HG03135 (cell line): ENCODE results near the gene MPDZ.

Source experiments
- ATAC-seq: cut with Tn5 transposase; IDR thresholded peaks from one replicate; pipeline ENCODE4 v1.9.1; 2021; ENCODE audit warnings: mild to moderate bottlenecking, moderate library complexity; ENCODE audit not compliant: unreplicated experiment

Gene MPDZ

DNA sequence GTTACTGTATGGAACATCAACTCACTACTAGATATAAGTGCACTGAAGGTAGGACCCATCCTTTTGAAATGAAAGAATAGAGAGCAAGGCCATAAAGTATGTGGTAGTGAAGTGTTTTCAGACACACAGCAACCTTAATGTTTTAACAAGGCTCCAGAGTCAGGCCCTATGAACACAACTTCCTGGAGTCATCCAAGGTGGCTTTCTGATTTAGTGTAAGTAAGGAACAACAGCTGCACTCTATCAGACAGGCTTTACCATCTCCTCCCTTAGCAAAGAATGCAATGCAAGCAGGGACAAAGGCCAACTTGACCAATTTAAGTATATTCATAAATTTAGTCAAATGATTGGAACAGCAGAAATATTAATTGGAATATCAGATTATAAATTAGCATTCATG is 90.1 kb downstream of the MPDZ start:
- no peak for ATAC-seq

- ATAC-seq: no peak
Measured at GRCh38 chr9:13186774-13187173, 92.7 kb downstream of the MPDZ start.

DNA sequence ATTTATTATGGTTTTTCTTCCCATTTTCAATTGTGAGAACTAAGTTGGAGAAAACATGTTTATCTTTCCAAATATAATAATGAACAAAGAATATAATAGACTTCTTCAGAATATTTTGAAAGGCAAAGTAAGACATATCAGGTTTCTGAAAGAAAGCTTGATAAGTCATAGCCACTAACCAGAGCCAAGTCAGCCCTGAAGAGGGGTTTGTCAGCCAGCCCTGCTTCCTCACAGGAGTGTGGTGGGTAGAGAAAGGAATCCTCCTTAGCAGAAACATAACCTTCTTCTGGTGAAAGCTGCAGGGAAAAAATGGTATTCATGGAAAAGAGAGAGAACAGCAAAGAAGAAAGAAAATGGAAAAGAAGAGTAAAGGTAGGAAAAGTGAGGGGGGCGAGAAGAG is 93.4 kb downstream of the MPDZ start:
- ATAC-seq: no peak

- no peak for ATAC-seq
Measured at GRCh38 chr9:13181652-13182051, 97.8 kb downstream of the MPDZ start.

DNA sequence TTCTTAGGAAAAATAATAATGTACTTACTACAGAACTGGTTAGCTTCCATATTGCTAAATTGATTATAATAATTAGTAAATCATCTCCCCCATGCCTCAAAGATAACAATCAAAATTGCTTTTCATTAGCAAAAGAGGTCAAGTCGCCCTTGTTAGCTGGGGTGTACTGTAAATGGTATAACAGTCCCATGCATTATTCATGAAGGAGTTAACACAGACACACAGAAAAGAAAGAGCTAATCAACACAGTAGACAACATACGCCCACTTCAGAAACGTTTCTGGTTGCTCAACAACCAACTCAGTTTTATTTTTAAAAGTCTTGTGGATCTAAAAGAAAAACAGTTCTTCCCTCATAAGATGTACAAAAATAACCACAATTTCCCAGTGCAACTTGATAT is 100.2 kb downstream of the MPDZ start:
- no peak for ATAC-seq

DNA sequence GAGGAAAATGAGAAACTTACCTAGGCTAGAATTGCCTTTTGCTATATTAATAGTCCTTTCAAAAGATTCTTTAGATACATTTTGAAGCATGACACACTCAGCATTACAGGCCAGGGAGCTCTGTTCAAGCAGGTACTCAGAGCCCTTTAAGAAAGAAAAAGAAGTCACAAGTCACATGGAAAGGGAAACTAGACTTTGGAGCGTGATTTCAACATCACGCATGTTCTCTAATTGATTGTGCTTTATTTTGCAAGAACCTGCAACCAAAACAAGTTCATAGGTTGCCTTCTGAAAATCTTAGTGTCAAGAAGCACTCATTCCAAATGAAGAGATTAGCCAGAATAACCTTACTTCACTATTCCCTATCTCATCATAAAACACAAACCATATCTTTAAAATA is 103.8 kb downstream of the MPDZ start:
- ATAC-seq: no peak

DNA sequence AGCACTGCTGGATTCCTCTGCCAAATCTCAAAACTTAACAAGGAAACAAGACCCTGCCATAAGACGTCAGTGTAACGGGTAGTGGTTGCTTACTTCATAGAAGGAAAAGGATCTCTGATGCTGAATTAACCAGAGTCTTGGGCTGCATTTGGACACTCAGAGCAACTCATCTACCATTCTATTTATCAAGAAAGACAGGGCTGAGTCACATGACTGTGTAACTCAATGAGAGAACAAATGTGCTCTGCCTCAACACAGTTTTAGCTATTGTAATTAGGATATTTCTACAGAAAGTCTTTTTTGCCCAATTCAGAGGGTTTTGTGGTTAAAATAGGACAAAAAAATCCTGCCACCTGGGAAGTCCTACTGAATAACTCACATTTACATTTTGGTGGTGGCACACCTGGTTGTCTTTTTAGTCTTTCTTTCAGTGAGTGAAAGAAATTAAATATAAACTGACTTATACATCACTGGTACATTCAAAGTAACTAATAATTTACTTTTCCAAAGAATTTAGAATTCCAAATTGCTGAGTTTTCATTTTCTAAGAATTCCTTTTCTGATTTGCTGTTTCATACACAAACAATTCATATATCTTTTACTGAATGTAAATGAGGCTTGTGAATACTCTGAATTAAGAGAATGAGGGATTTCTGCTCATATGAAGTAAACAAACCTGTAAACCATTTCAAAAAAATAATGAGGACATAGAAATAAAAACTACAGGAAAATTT is 104.4 kb downstream of the MPDZ start:
- no peak for ATAC-seq

DNA sequence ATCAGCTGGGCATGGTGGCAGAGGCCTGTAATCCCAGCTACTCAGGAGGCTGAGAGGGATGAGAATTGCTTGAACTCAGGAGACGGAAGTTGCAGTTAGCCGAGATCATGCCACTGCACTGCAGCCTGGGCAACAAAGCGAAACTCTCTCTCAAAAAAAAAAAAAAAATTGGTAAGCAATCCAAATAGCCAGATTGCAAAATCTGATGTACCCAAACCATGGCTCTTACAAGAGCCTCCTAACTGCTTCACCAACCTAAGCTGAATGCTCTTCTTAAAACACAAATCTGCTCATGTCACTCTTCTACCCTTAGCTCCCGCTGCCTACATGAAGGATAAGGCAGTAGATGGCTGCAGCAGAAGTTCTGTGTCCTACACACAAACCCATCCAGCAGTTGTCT is 105.9 kb downstream of the MPDZ start:
- ATAC-seq: no peak

DNA sequence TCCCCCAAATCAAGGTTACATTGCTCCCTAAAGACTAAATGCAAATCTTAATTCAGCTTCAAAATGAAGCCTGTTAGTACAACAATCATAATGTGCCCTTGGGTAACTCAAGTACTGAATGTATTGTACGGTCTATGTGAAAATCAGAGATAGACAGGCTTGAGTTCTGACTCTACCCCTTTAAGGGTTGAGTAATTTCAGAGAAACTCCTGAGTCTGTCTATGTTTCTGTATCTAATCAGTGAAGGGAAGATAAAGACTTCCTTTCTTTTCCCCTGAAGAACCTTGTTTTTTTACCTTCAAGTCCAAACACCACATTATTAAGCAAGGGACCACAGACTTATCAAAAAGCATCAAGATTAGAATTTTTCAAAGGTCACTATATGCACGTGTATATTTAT is 108.2 kb downstream of the MPDZ start:
- ATAC-seq: no peak

DNA sequence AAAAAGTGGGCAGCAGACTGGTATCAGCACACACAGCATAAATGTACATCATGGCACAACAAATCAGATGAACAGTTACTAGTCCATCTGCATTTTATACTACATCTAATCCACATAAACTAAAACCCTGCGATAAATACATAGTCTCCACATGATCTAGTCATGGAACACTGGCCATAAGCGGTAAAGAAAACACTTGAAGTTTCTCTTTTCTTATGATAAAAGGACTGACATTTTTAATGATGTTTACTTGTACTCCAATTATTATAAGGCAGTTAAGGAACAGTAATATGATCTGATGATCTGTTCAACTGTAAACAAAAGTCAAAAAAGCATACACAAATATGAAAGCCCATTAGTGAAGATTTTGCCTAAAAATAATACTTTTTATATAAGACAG is 112.5 kb downstream of the MPDZ start:
- ATAC-seq: no peak

DNA sequence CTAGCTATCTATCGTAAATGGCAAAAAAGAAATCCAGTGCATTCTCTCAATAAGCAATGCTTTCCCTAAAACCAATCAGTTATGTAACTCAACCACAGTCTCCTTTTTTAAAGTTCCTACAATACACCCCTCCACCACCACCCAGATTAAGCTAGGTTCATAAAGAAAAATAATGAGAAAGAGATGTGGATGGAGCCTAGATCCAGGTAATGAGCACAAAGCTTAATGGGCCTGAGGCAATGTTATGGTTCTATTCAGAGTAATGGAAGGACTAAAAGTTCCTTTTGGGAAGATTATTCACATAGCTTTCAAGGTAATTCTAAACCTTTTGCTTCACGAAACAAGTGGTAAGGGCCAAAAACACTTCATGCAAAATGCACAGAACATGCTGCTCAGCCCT is 113.5 kb downstream of the MPDZ start:
- ATAC-seq: no peak

GRCh38 chr9:13165236-13165945 is 114.1 kb downstream of the MPDZ start:
- ATAC-seq: no peak

DNA sequence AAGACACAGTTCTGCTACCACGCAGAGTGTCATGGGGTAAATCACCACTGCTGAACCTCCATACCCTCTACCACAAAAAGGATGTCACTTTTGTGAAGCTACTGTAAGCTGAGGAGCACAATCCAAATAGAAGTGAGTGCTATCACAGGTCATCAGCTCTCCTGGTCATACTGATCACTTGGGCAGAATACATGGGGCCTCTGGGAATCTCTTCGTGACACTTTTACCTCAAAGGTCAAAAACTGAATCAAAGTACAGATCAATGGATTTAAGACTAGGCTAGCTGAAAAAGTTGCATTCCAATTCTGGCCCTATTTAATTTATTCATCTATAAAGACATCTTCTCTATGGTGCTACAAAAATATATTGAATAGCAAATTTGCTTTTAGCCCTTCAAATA is 115.5 kb downstream of the MPDZ start:
- ATAC-seq: no peak

- ATAC-seq: no peak
Measured at GRCh38 chr9:13163287-13163686, 116.2 kb downstream of the MPDZ start.

DNA sequence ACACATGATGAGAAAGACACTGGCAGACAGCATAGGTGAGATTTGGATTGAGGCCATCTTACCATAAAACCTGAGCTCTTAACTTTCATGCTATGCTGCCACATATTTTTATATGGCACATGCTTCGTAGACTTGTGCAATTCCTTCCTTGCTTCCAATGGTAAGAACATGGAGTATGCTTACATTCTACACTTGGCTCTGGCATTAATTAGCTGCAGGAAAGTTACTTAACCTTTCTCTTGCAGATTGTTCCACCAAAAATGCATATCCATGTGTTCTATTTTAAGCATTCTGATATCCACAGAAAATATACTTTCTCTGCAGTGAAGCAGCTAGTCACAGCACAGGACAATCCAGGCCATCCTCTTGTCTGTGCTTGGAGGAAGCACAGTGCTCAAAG is 119.4 kb downstream of the MPDZ start:
- ATAC-seq: no peak

- no peak for ATAC-seq
Measured at GRCh38 chr9:13158986-13159385, 120.5 kb downstream of the MPDZ start.

DNA sequence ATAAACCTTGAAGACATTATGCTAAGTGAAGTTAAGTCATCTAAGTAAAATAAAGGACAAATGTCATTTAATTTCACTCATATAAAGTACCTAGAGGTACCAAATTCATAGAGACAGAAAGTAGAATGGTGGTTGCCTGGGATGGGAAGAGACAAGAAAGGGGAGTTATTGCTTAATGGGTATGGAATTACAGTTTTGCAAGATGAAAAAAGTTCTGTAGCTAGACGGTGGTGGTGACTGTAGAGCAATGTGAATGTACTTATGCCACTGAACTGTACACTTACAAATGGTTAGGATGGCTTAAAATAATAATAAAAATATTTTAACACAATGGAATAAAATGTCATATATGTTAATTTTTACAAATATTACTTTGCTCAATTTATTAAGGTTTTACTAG is 128.0 kb downstream of the MPDZ start:
- no peak for ATAC-seq

DNA sequence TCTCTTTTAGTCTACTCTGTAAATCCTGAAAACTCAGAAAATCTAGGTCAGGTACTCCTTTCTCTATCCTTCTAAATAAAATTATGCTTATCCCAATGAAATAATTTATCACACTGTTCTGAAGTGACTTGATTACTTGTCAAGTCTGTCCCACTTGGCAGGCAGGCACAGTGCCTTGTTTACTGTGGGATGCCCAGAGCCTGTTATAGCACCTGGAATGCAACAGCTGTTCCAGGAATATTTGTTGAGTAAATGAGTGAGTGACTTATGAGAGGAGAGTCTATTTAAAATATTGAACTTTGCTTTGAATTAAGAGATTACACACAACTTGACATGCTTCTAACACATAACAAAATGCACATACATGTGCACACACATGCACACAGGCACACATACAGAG is 130.0 kb downstream of the MPDZ start:
- no peak for ATAC-seq

GRCh38 chr9:13146840-13147239 is 132.7 kb downstream of the MPDZ start:
- no peak for ATAC-seq

DNA sequence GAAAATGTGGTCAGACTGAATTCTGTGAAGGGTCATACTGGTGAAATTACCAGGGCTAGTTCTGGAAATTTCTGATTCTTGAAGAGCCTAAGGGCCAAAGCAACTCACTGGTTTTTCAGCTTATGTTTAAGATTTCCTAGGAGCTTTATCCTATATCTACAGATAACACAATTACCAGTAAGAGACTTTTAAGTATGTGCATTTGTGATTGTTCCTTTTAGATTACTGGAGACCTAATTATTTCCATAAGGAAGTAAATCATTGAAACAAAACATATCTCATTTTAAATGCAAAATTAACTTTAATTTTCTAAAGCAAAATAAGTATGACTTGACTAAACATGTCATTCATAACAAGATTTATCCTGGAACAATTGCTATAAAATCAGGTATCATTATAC is 134.2 kb downstream of the MPDZ start:
- ATAC-seq: no peak

DNA sequence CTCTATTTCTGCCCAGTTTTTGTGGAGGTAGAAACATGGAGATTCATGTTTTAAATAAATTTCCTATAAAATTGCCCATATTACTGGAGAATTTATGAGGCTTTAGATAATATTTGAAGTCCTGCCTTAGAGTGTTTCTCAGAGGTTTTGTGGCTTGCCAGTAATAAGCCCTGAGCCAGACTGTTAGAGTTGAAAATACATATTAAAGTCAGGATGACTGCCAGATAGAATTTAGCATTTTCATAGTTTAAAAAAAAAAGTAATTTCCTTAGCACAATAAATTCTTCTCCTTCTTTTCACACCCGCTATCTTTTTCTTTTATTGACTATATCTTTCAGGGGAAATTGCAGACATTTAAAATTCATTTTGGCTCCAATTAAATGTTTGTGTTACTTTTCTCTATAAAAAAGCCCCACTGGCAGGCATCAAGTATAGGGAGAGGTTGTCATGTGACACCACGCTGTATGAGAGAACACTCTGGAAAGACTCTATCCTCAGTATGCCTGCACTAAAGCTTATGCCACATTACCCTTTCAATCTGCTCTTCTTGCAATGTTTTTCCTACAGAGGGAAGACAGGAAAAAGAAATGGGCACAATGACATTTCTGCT is 135.2 kb downstream of the MPDZ start:
- no peak for ATAC-seq

- no peak for ATAC-seq
Measured at GRCh38 chr9:13143281-13143680, 136.2 kb downstream of the MPDZ start.
